HEK293T (cell line): Measurements from ENCODE around the gene CHMP6.

ENCODE experiments used
- CTCF ChIA-PET: fragments of 350-600 bp; formaldehyde crosslinking; extraction: SDS; loops from one replicate; lab custom pipeline; 2021; ENCODE audit warnings: antibody characterized with exemption, inconsistent platforms; lab: Yijun Ruan, JAX
- POLR2A ChIA-PET: fragments of 350-600 bp; formaldehyde crosslinking; extraction: SDS; loops from one replicate; lab custom pipeline; 2020; ENCODE audit warnings: antibody characterized with exemption, inconsistent platforms; lab: Yijun Ruan, JAX
- DNase-seq: peaks from one replicate; pipeline ENCODE4 v3.0.0; 2012; ENCODE audit warnings: mixed read lengths; ENCODE audit errors: extremely low spot score
- ARNT ChIP-seq: fragments of 450-650 bp; IDR thresholded peaks from 2 replicates; pipeline ENCODE4 v1.6.1; 2017; ENCODE audit warnings: mild to moderate bottlenecking
- BHLHE40 ChIP-seq: fragments of 450-650 bp; IDR thresholded peaks from 2 replicates; pipeline ENCODE4 v1.6.1; 2016; ENCODE audit warnings: mild to moderate bottlenecking, moderate library complexity, borderline replicate concordance
- CTBP1 ChIP-seq: fragments of 450-650 bp; IDR thresholded peaks from 2 replicates; pipeline ENCODE4 v1.6.1; 2016; ENCODE audit warnings: borderline replicate concordance
- ELF4 ChIP-seq: fragments of 450-650 bp; IDR thresholded peaks from 2 replicates; pipeline ENCODE4 v1.6.1; 2017; ENCODE audit warnings: antibody characterized with exemption
- FOXA1 ChIP-seq: fragments of 450-650 bp; IDR thresholded peaks from 2 replicates; pipeline ENCODE4 v1.6.1; 2016; ENCODE audit warnings: mild to moderate bottlenecking
- FOXK2 ChIP-seq: fragments of 450-650 bp; IDR thresholded peaks from 2 replicates; pipeline ENCODE4 v1.6.1; 2016; ENCODE audit warnings: mild to moderate bottlenecking
- FOXM1 ChIP-seq: fragments of 450-650 bp; IDR thresholded peaks from 2 replicates; pipeline ENCODE4 v1.6.1; 2017; ENCODE audit warnings: mild to moderate bottlenecking, borderline replicate concordance
- HDGF ChIP-seq: fragments of 450-650 bp; IDR thresholded peaks from 2 replicates; pipeline ENCODE4 v1.6.1; 2017; ENCODE audit warnings: antibody characterized with exemption, borderline replicate concordance
- L3MBTL2 ChIP-seq: fragments of 450-650 bp; conservative IDR thresholded peaks from 2 replicates; pipeline ENCODE4 v1.6.1; 2016; ENCODE audit warnings: mild to moderate bottlenecking
- LEF1 ChIP-seq: fragments of 450-650 bp; IDR thresholded peaks from 2 replicates; pipeline ENCODE4 v1.6.1; 2017; ENCODE audit warnings: mild to moderate bottlenecking, borderline replicate concordance
- NFRKB ChIP-seq: fragments of 450-650 bp; IDR thresholded peaks from 2 replicates; pipeline ENCODE4 v1.6.1; 2016; ENCODE audit warnings: mild to moderate bottlenecking, moderate library complexity
- SP1 ChIP-seq: fragments of 450-650 bp; IDR thresholded peaks from 2 replicates; pipeline ENCODE4 v1.6.1; 2017
- SUZ12 ChIP-seq: fragments of 450-650 bp; IDR thresholded peaks from 2 replicates; pipeline ENCODE4 v1.6.1; 2016; ENCODE audit warnings: mild to moderate bottlenecking
- TARDBP ChIP-seq: fragments of 450-650 bp; IDR thresholded peaks from 2 replicates; pipeline ENCODE4 v1.6.1; 2016
- ZNF384 ChIP-seq: fragments of 450-650 bp; IDR thresholded peaks from 2 replicates; pipeline ENCODE4 v1.6.1; 2016
- TF ChIP-seq, protein P1 (sequence below): fragments of 450-650 bp; IDR thresholded peaks from 2 replicates; pipeline ENCODE4 v1.6.1; 2016

CHMP6 gene

DNA sequence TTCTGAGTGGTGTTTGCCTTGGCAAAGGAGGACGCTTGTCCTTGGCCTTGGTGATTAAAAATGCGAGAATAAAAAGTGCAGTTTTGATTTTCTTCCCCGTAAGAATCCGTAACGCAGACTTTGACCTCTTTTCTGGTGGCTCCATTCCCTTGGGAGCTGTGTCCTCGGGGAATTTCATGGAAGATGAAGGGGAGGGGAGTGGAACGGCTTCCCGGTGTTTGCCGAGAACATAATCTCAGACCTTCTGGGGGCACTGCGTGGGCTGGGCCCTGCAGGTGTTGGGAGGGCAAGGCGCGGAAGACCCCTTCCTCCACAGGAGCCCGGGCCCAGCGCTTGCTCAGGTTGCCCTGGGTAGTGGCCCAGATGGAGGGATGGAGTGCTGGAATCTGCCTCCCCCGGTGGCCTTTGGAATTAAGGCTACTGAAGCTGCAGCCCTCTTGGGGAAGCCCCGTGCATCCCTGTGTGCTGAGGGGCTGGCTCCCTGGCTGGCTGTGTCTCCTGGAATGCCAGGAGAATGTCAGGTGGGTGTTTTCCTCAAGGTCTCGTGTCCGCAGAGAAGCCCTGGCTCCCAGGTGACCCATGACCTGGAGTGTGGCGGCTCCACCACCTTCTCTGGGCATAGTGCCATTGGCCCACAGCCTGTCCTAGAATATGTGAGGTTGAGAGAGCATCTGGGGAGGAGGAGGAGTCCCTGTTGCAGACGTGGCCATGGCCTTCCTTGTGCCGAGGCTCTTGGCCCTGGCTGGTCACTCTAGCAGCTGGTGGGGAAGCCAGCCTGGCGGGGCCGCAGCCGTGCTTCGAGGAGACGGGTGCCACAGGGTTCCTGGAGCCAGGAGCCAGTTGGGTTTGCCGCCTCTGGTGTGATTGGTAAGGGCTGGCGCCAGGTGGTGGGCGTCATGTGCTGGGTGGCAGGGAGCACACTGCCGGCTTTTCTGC lies 46.4 kb downstream of the CHMP6 start:
- TF ChIP-seq SP1 (no peak), FOXM1 (no peak), ARNT (no peak), HDGF (no peak), FOXA1 (no peak), LEF1 (no peak), ZNF384 (no peak), BHLHE40 (no peak), L3MBTL2 (no peak), CTBP1 (no peak), NFRKB (no peak), TARDBP (no peak), SUZ12 (no peak), FOXK2 (no peak)
- TF ChIP-seq, protein P1, sequence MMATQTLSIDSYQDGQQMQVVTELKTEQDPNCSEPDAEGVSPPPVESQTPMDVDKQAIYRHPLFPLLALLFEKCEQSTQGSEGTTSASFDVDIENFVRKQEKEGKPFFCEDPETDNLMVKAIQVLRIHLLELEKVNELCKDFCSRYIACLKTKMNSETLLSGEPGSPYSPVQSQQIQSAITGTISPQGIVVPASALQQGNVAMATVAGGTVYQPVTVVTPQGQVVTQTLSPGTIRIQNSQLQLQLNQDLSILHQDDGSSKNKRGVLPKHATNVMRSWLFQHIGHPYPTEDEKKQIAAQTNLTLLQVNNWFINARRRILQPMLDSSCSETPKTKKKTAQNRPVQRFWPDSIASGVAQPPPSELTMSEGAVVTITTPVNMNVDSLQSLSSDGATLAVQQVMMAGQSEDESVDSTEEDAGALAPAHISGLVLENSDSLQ, result no peak
- DNase-seq, result no peak
- POLR2A ChIA-PET, result no interaction called here
- CTCF ChIA-PET, result interaction anchor here (1.0 kb wide), 2 partner anchors 15 kb away, joined by 3 read pairs; no protein-coding TSS in a partner anchor

DNA sequence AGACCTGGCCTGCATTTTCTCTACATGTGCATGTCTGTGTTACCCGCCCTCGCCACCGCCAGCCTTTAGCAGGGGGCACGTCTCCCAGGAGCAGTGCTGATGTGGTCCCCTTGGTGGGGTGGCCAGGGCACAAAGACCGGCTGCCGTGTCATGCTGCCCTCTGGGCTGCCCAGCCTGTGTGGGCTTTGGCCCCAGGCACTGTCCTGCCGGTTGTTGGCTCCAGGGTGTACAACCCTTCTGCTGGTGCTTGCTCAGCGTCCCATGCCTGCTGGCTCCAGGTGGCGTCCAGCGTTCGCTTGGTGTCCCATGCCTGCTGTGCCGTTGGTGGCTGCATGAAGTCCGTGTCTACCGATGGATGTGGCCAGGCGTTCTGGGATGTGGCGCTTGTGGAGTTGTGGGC lies 47.5 kb downstream of the CHMP6 start:
- no peak for DNase-seq
- ChIA-PET POLR2A (no interaction called here), CTCF (no interaction called here)
- TF ChIP-seq ZNF384 (no peak), TARDBP (no peak), ARNT (no peak), ELF4 (no peak), SUZ12 (no peak), FOXK2 (no peak), HDGF (no peak), SP1 (no peak), FOXM1 (no peak), NFRKB (no peak), BHLHE40 (no peak), CTBP1 (no peak), LEF1 (no peak), FOXA1 (no peak), L3MBTL2 (no peak)
- TF ChIP-seq, protein P1, result no peak

DNA sequence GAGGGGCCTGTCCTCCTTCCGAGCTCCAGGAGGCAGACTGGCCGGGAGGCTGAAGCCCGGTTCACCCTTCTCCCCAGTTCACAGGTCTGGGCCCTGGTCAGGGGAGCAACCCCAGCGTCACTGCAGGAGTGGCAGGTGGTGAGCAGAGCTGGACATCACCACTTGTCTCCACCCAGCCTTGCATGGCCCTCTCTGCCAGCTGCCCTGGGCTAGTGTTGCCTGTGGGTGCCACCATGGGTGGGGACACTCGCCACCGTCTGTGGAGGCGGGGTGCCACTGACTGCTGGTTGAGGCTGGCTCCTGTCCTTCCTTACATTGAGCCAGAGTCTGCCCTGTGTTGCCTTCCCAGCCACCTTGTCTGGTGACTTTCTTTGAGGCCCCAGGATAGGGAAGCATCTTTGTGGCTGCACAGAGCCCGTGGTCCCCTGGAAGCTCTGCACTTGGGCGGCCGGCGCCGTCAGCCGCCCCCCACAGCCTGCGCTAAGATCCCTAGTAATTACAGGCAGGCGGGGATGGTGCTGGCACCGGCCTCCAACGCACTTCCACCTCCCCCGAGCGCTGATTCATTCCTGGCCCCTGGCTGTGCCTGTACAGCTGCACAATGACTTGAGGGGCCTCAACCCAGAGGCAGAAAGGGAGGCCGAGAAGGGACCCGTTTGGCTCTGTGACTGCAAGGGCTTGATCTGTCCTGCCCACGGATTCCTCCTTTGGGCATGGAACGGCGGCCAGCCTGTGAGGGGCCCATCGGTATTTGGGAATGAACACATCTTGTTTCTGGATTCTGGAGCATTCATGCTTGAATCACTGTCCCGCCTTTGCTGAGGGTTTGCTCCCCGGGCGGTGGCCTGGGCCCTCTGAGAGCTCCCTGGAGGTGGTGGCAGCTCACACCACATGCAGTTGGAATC lies 48.5 kb downstream of the CHMP6 start:
- DNase-seq, result no peak
- TF ChIP-seq ELF4 (no peak), FOXA1 (no peak), FOXK2 (no peak), ARNT (no peak), LEF1 (no peak), CTBP1 (no peak), BHLHE40 (no peak), FOXM1 (no peak), L3MBTL2 (no peak), SUZ12 (no peak)
- ChIA-PET CTCF (interaction anchor here (0.6 to 2.1 kb wide), 4 partner anchors 16 to 401 kb away, joined by 3 to 8 read pairs (median 4); no protein-coding TSS in a partner anchor), POLR2A (interaction anchor here (0.8 kb wide), 1 partner anchor 68 kb away, joined by 3 read pairs; no protein-coding TSS in a partner anchor)

DNA sequence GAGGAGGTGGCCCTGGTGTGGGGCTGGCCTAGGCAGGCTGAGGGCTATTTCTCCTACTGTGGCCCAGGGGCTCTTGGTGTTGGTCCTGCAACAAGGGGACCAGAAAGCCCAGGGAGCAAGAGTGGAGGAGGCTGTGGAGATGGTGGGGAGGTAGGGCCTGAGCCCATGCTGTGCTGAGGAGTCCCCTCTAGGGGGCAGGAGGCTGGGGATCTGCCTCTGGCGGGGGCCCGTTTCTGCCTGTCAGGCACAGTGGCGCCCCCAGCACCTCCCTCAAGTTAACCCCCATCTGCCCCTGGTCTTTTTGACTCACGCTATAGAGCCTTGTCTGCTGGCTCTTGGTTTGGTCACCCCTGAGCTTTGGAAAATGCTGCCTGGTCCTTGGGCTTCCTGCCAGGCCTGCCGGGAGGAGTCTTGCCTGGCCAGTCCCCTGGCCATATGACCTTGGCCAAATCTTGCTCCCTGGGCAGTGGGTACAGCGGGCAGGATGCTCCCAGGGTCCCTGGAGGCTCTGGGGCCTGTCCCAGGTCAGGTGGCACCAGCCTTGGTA lies 49.2 kb downstream of the CHMP6 start:
- CTCF ChIA-PET, result interaction anchor here (0.6 to 2.1 kb wide), 3 partner anchors 17 to 76 kb away, joined by 3 to 8 read pairs (median 5); no protein-coding TSS in a partner anchor
- POLR2A ChIA-PET, result no interaction called here
- DNase-seq, result peak; percentile 65
- no peak for TF ChIP-seq FOXK2
- TF ChIP-seq FOXM1, result 0 out of 2 replicates have a peak, but pooled peaks have one; percentile 51

DNA sequence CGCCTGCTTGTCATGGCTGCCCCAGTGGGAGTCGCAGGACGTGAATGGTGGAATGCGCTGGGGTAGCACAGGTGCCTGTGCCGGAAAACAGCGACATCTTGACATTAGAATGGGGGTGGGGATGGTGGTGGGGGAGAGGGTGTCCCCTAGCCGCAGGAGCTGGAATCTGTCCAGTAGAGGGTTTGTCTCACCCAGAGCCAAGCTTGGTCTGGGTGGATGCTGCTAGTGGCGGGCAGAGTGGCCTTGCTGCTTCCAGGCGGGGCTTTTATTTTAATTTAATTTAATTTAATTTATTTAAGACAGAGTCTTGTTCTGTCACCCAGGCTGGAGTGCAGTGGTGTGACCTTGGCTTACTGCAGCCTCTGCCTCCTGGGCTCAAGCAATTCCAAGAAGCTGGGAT lies 51.0 kb downstream of the CHMP6 start:
- DNase-seq, result no peak
- TF ChIP-seq ARNT (no peak), ELF4 (no peak), LEF1 (no peak), SP1 (no peak), ZNF384 (no peak), NFRKB (no peak), BHLHE40 (no peak)
- POLR2A ChIA-PET, result interaction anchor here (1.0 kb wide), 1 partner anchor 9 kb away, joined by 3 read pairs; no protein-coding TSS in a partner anchor
- CTCF ChIA-PET, result no interaction called here

DNA sequence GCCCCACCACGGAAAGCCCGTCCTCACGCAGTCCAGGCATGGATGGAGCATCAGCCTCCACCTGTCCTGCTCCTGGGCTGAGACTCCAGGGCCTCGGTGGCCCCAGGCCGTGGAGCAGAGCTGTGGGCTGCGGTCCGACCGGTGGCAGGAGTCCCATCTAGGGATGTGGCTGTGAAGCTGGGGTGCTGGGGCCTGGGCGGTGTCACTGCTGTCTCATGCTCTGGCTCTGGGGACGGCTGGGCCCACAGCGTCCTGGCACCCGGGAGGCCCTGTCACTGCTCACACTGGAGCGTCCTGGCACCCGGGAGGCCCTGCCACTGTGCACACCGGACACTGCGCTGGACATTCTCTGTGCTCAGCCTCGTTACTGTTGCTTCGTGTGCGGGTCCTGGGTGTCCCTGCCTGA lies 51.7 kb downstream of the CHMP6 start:
- CTCF ChIA-PET, result no interaction called here
- TF ChIP-seq, protein P1, result no peak
- TF ChIP-seq HDGF (no peak), FOXM1 (no peak), CTBP1 (no peak), SUZ12 (no peak), NFRKB (no peak), FOXA1 (no peak), ZNF384 (no peak), ELF4 (no peak), SP1 (no peak), L3MBTL2 (no peak), LEF1 (no peak), ARNT (no peak)
- POLR2A ChIA-PET, result no interaction called here

More for the DNA sequence above, 51.7 kb downstream of the CHMP6 start:
- DNase-seq, result no peak
